ENCODE measurements around the gene MLEC.
A peak's percentile ranks its signal among the peaks of the same experiment; 100 is the strongest.

Gene MLEC

GRCh38 chr12:120652656-120653435 lies 34.1 kb upstream of the MLEC start:
- no peak for TF ChIP-seq CTCF (IDR thresholded peaks at IDR 0.05)
- no peak overlapping the region for H3K4me3 ChIP-seq
- H3K27ac ChIP-seq = peak overlapping the region; percentile 72 to 94
- DNase-seq (ENCODE audit: low spot score) = peak; percentile 84

- Histone ChIP-seq H3K27ac (peak overlapping the region; percentile 72 to 94), H3K4me3 (no peak overlapping the region)
- no peak for TF ChIP-seq CTCF (IDR thresholded peaks at IDR 0.05)
- DNase-seq (ENCODE audit: low spot score) = no peak
These were observed 33.3 kb upstream of the MLEC start for GRCh38 chr12:120653611-120654010.

GRCh38 chr12:120654656-120655055 lies 32.3 kb upstream of the MLEC start:
- Histone ChIP-seq H3K27ac (peak overlapping the region; percentile 72 to 94), H3K4me3 (peak overlapping the region; percentile 23)
- TF ChIP-seq CTCF (IDR thresholded peaks at IDR 0.05) = no peak
- peak; percentile 91 for DNase-seq (ENCODE audit: low spot score)

GRCh38 chr12:120656008-120656407 lies 30.9 kb upstream of the MLEC start:
- H3K4me3 ChIP-seq = no peak overlapping the region
- no peak overlapping the region for H3K27ac ChIP-seq
- TF ChIP-seq CTCF (IDR thresholded peaks at IDR 0.05) = no peak
- DNase-seq (ENCODE audit: low spot score) = no peak

GRCh38 chr12:120658286-120659150 lies 28.4 kb upstream of the MLEC start:
- DNase-seq (ENCODE audit: low spot score) = no peak
- Histone ChIP-seq H3K27ac (no peak overlapping the region), H3K4me3 (no peak overlapping the region)
- TF ChIP-seq CTCF (IDR thresholded peaks at IDR 0.05) = no peak

GRCh38 chr12:120659151-120659525 lies 27.8 kb upstream of the MLEC start:
- TF ChIP-seq CTCF (IDR thresholded peaks at IDR 0.05) = no peak
- H3K27ac ChIP-seq = no peak overlapping the region
- DNase-seq (ENCODE audit: low spot score) = no peak

More at GRCh38 chr12:120659151-120659525, 27.8 kb upstream of the MLEC start:
- no peak overlapping the region for H3K4me3 ChIP-seq

Measured in coronary artery (tissue), 2 donors.